Panc1 (cell line): ENCODE results near the gene MAPKBP1. TPM values are rescaled to one million over a fixed set of nuclear protein-coding genes. Genes with fewer than 3 reads are reported as not detected.

ENCODE experiments used
- ATAC-seq: fragments of 200-7000 bp; cut with Tn5 transposase; 2 replicates; pipeline ENCODE4 v1.9.1; 2020; ENCODE audit warnings: mild to moderate bottlenecking, moderate library complexity
- BruUV-seq: library from RNA; stranded (reverse); fragments of 400-500 nt; replicated peaks from 2 replicates; lab custom pipeline; 2021; lab: Mats Ljungman, UMichigan
- CTCF ChIA-PET: fragments of 300-600 bp; sonication (Branson Sonifier 250); formaldehyde crosslinking; loops from one replicate; lab custom pipeline; 2022; ENCODE audit warnings: antibody characterized with exemption; lab: Charles Lee
- POLR2A ChIA-PET: fragments of 300-600 bp; sonication (Branson Sonifier 250); formaldehyde crosslinking; loops from one replicate; lab custom pipeline; 2022; ENCODE audit warnings: antibody characterized with exemption; lab: Charles Lee
- DNase-seq: peaks from one replicate; pipeline ENCODE4 v3.0.0-alpha.2; 2010; ENCODE audit warnings: low read depth, low spot score
- H3K27ac ChIP-seq: 2 replicates; pipeline ENCODE4 v1.5.1; 2011; ENCODE audit warnings: mild to moderate bottlenecking, low read length, inconsistent platforms
- H3K27me3 ChIP-seq: fragments of 200-500 bp; sonication (Bioruptor generic); 2 replicates; pipeline ENCODE4 v1.6.0; 2014; ENCODE audit warnings: low read length, inconsistent platforms; ENCODE audit not compliant: control insufficient read depth, insufficient read depth
- H3K36me3 ChIP-seq: fragments of 200-500 bp; sonication (Bioruptor generic); 2 replicates; pipeline ENCODE4 v1.5.1; 2014; ENCODE audit warnings: inconsistent platforms, mild to moderate bottlenecking, low read length, moderate library complexity; ENCODE audit not compliant: control insufficient read depth, insufficient read depth
- H3K4me1 ChIP-seq: 2 replicates; pipeline ENCODE4 v1.5.1; 2011; ENCODE audit warnings: inconsistent platforms, mild to moderate bottlenecking, low read length, moderate library complexity; ENCODE audit not compliant: control insufficient read depth, insufficient read depth
- H3K4me3 ChIP-seq, 2 experiments: 2 replicates each; pipeline ENCODE4 v1.5.1; 2011 to 2012; ENCODE audit warnings: low read depth in 2 of 2, low read length in 2 of 2, mild to moderate bottlenecking in 2 of 2, inconsistent platforms in 1 of 2, moderate library complexity in 1 of 2
- H3K9me3 ChIP-seq: fragments of 200-500 bp; sonication (Bioruptor generic); 2 replicates; pipeline ENCODE4 v1.5.1; 2014; ENCODE audit warnings: low read depth, mild to moderate bottlenecking, inconsistent platforms, low read length, moderate library complexity; ENCODE audit not compliant: control insufficient read depth, insufficient read depth
- CTCF ChIP-seq: fragments of 450-650 bp; IDR thresholded peaks from 2 replicates; pipeline ENCODE4 v1.5.1; 2017; ENCODE audit warnings: mild to moderate bottlenecking
- POLR2AphosphoS5 ChIP-seq: IDR thresholded peaks from 2 replicates; pipeline ENCODE4 v1.6.1; 2012; ENCODE audit warnings: mild to moderate bottlenecking, low read depth, low read length, moderate library complexity
- REST ChIP-seq, 2 experiments: IDR thresholded peaks; 2 replicates each; pipeline ENCODE4 v1.6.1; 2011 to 2012; ENCODE audit warnings: low read depth in 2 of 2, control low read depth in 1 of 2, low read length in 1 of 2, mild to moderate bottlenecking in 1 of 2, moderate library complexity in 1 of 2; ENCODE audit not compliant: insufficient read depth in 1 of 2
- SIN3A ChIP-seq: IDR thresholded peaks from 2 replicates; pipeline ENCODE4 v1.6.1; 2012; ENCODE audit warnings: low read depth, mild to moderate bottlenecking, low read length, moderate library complexity, borderline replicate concordance; ENCODE audit not compliant: insufficient read depth
- TCF7L2 ChIP-seq: IDR thresholded peaks from 2 replicates; pipeline ENCODE4 v1.6.1; 2011; ENCODE audit warnings: mild to moderate bottlenecking, low read depth, low read length, inconsistent platforms
- in situ Hi-C: cut with HindIII; loops from 2 replicates; pipeline ENCODE4 v1.10.0; 2016; ENCODE audit warnings: low sequenced_read_pairs, low pct_unique_long_range_greater_than_20kb
- intact Hi-C: fragments of 100-400 bp; cut with micrococcal nuclease; formaldehyde crosslinking; loops from one replicate; pipeline ENCODE4 v1.10.0; 2022; ENCODE audit not compliant: unreplicated experiment
- total RNA-seq: library from RNA; stranded (reverse); gene quantifications from one replicate; pipeline ENCODE4 v1.2.1, GENCODE V29; 2021; ENCODE audit not compliant: unreplicated experiment

The MAPKBP1 gene
- total RNA-seq, 1 experiment from 2014 or later = 38.4 TPM

GRCh38 chr15:41820791-41821423, 46.6 kb downstream of the MAPKBP1 start:
- no TSS peak for BruUV-seq
- Histone ChIP-seq H3K9me3 (no peaks in the 10 kb centered on the region), H3K27ac (no peak overlapping the region), H3K4me1 (no peaks in the 10 kb centered on the region), H3K4me3 (no peak overlapping the region), H3K36me3 (peaks cover 2% of the 10 kb centered on the region; the same call in 1 of the 2 replicates), H3K27me3 (no peaks in the 10 kb centered on the region)
- no peak for ATAC-seq
- intact Hi-C loops = no loop called here
- POLR2A ChIA-PET = interaction anchor here (0.6 kb wide), 1 partner anchor 40 kb away, joined by 3 read pairs; no protein-coding TSS in a partner anchor
- TF ChIP-seq POLR2AphosphoS5 (no peak), TCF7L2 (no peak), CTCF (no peak), REST (IDR thresholded peaks at IDR 0.05; ENCODE audit: insufficient read depth in 1 of 2, low read depth in 2 of 2, low read length in 1 of 2) (no peak), SIN3A (no peak)
- in situ Hi-C loops = no loop called here
- CTCF ChIA-PET = interaction anchor here (1.1 kb wide), 1 partner anchor 48 kb away, joined by 3 read pairs; no protein-coding TSS in a partner anchor
- DNase-seq = no peak

GRCh38 chr15:41821831-41822230, 47.5 kb downstream of the MAPKBP1 start:
- H3K27ac ChIP-seq = no peak overlapping the region
- TF ChIP-seq REST (IDR thresholded peaks at IDR 0.05; ENCODE audit: insufficient read depth in 1 of 2, low read depth in 2 of 2, low read length in 1 of 2) (no peak), TCF7L2 (no peak), CTCF (no peak), SIN3A (no peak), POLR2AphosphoS5 (no peak)
- ChIA-PET CTCF (no interaction called here), POLR2A (no interaction called here)
- DNase-seq (no peak), ATAC-seq (no peak)
- intact Hi-C loops = no loop called here
- H3K27me3 ChIP-seq = no peaks in the 10 kb centered on the region
- no peak overlapping the region for H3K4me3 ChIP-seq
- in situ Hi-C loops = no loop called here
- BruUV-seq = no TSS peak
- H3K4me1 ChIP-seq = no peaks in the 10 kb centered on the region
- H3K36me3 ChIP-seq = peaks cover 2% of the 10 kb centered on the region; the same call in 1 of the 2 replicates
- H3K9me3 ChIP-seq = no peaks in the 10 kb centered on the region
